ENCODE results near the gene CHRNB1.

The CHRNB1 gene

GRCh38 chr17:7486181-7486580 is 41.3 kb downstream of the CHRNB1 start:
- no peak for DNase-seq (ENCODE audit: low spot score)
- TF ChIP-seq CTCF (conservative IDR thresholded peaks at IDR 0.05; ENCODE audit: low read depth): no peak
- CTCF ChIA-PET: interaction anchor here (0.7 to 2.4 kb wide), 4 partner anchors 49 to 444 kb away, joined by 3 to 20 read pairs (median 4); no protein-coding TSS in a partner anchor
- POLR2A ChIA-PET (ENCODE audit: low non-redundant PET): interaction anchor here (0.7 kb wide), 1 partner anchor 86 kb away, joined by 4 read pairs; no protein-coding TSS in a partner anchor
- peak overlapping the region; percentile 99 for H3K27ac ChIP-seq

GRCh38 chr17:7490144-7490543 is 45.3 kb downstream of the CHRNB1 start:
- ChIA-PET POLR2A (ENCODE audit: low non-redundant PET) (no interaction called here), CTCF (interaction anchor here (0.6 kb wide), 2 partner anchors 24 to 62 kb away, joined by 3 to 5 read pairs; partner anchors contain the start of gene SPEM3)
- DNase-seq (ENCODE audit: low spot score): no peak
- no peak for TF ChIP-seq CTCF (conservative IDR thresholded peaks at IDR 0.05; ENCODE audit: low read depth)
- H3K27ac ChIP-seq: no peak overlapping the region

GRCh38 chr17:7491583-7491982 is 46.7 kb downstream of the CHRNB1 start:
- POLR2A ChIA-PET (ENCODE audit: low non-redundant PET): interaction anchor here (0.7 kb wide), 1 partner anchor 34 kb away, joined by 3 read pairs; no protein-coding TSS in a partner anchor

GRCh38 chr17:7493941-7494340 is 49.1 kb downstream of the CHRNB1 start:
- POLR2A ChIA-PET (ENCODE audit: low non-redundant PET): interaction anchor here (0.8 kb wide), 1 partner anchor 67 kb away, joined by 4 read pairs; no protein-coding TSS in a partner anchor
- CTCF ChIA-PET: interaction anchor here (0.6 kb wide), 1 partner anchor 19 kb away, joined by 3 read pairs; no protein-coding TSS in a partner anchor

More at GRCh38 chr17:7491583-7491982, 46.7 kb downstream of the CHRNB1 start:
- CTCF ChIA-PET: interaction anchor here (1.1 kb wide), 1 partner anchor 69 kb away, joined by 6 read pairs; no protein-coding TSS in a partner anchor
- no peak for DNase-seq (ENCODE audit: low spot score)
- no peak overlapping the region for H3K27ac ChIP-seq
- no peak for TF ChIP-seq CTCF (conservative IDR thresholded peaks at IDR 0.05; ENCODE audit: low read depth)

GRCh38 chr17:7495906-7496434 is 51.1 kb downstream of the CHRNB1 start:
- H3K27ac ChIP-seq: peak overlapping the region; percentile 9
- POLR2A ChIA-PET (ENCODE audit: low non-redundant PET): no interaction called here
- CTCF ChIA-PET: interaction anchor here (0.7 kb wide), 1 partner anchor 66 kb away, joined by 3 read pairs; the partner anchor contains the start of gene SENP3
- no peak for TF ChIP-seq CTCF (conservative IDR thresholded peaks at IDR 0.05; ENCODE audit: low read depth)
- DNase-seq (ENCODE audit: low spot score): no peak

More at GRCh38 chr17:7493941-7494340, 49.1 kb downstream of the CHRNB1 start:
- no peak for TF ChIP-seq CTCF (conservative IDR thresholded peaks at IDR 0.05; ENCODE audit: low read depth)
- DNase-seq (ENCODE audit: low spot score): no peak
- H3K27ac ChIP-seq: no peak overlapping the region

GRCh38 chr17:7496470-7497183 is 51.8 kb downstream of the CHRNB1 start:
- ChIA-PET CTCF (no interaction called here), POLR2A (ENCODE audit: low non-redundant PET) (no interaction called here)
- TF ChIP-seq CTCF (conservative IDR thresholded peaks at IDR 0.05; ENCODE audit: low read depth): no peak

More at GRCh38 chr17:7496470-7497183, 51.8 kb downstream of the CHRNB1 start:
- peak overlapping the region; percentile 9 for H3K27ac ChIP-seq
- no peak for DNase-seq (ENCODE audit: low spot score)

Data from RWPE1 (cell line).